ENCODE data around the gene ZBTB1.

Gene ZBTB1

GRCh38 chr14:64504310-64504896, at the start of gene ZBTB1:
Gene ZBTB1 (plus strand): TSS chr14:64504770. CDS start chr14:64521505, 16,735 bp downstream.
- peak within 1 kb of the TSS; percentile 91 for H3K4me3 ChIP-seq (ENCODE audit: low read length)
- DNase-seq (ENCODE audit: low read depth): no peak
- no peak for TF ChIP-seq CTCF (conservative IDR thresholded peaks at IDR 0.05; ENCODE audit: low read depth, low read length)

- no peak for DNase-seq (ENCODE audit: low read depth)
- TF ChIP-seq CTCF (conservative IDR thresholded peaks at IDR 0.05; ENCODE audit: low read depth, low read length): no peak
- no peak overlapping the region for H3K4me3 ChIP-seq (ENCODE audit: low read length)
Measured at GRCh38 chr14:64459405-64460136, 45.0 kb upstream of the ZBTB1 start.

- no peak overlapping the region for H3K4me3 ChIP-seq (ENCODE audit: low read length)
- no peak for DNase-seq (ENCODE audit: low read depth)
- TF ChIP-seq CTCF (conservative IDR thresholded peaks at IDR 0.05; ENCODE audit: low read depth, low read length): no peak
Measured at GRCh38 chr14:64461221-64461620, 43.3 kb upstream of the ZBTB1 start.

- no peak for DNase-seq (ENCODE audit: low read depth)
- no peak overlapping the region for H3K4me3 ChIP-seq (ENCODE audit: low read length)
- no peak for TF ChIP-seq CTCF (conservative IDR thresholded peaks at IDR 0.05; ENCODE audit: low read depth, low read length)
Measured at GRCh38 chr14:64463195-64463594, 41.4 kb upstream of the ZBTB1 start.

- DNase-seq (ENCODE audit: low read depth): no peak
- no peak overlapping the region for H3K4me3 ChIP-seq (ENCODE audit: low read length)
- no peak for TF ChIP-seq CTCF (conservative IDR thresholded peaks at IDR 0.05; ENCODE audit: low read depth, low read length)
Measured at GRCh38 chr14:64463873-64464272, 40.7 kb upstream of the ZBTB1 start.

- TF ChIP-seq CTCF (conservative IDR thresholded peaks at IDR 0.05; ENCODE audit: low read depth, low read length): no peak
- peak overlapping the region; percentile 75 for H3K4me3 ChIP-seq (ENCODE audit: low read length)
- DNase-seq (ENCODE audit: low read depth): no peak
Measured at GRCh38 chr14:64464651-64465050, 39.9 kb upstream of the ZBTB1 start.

All from retinal pigment epithelial cell (primary cell).